IMR-90 (cell line): ENCODE measurements around the gene EGLN3. TPM values are rescaled to one million over a fixed set of nuclear protein-coding genes. Genes with fewer than 3 reads are reported as not detected.

ENCODE experiments used
- ATAC-seq: fragments of 200-7000 bp; cut with Tn5 transposase; 2 replicates; pipeline ENCODE4 v1.9.1; 2020; ENCODE audit warnings: low read depth, mild to moderate bottlenecking, moderate library complexity
- BruUV-seq: library from RNA; stranded (reverse); fragments of 400-500 nt; replicated peaks from 2 replicates; lab custom pipeline; 2021; lab: Mats Ljungman, UMichigan
- CTCF ChIA-PET: fragments of 300-600 bp; formaldehyde crosslinking; extraction: SDS; loops from one replicate; lab custom pipeline; 2021; ENCODE audit warnings: antibody characterized with exemption; lab: Yijun Ruan, JAX
- POLR2A ChIA-PET: fragments of 300-600 bp; sonication (Branson Sonifier 250); formaldehyde crosslinking; loops from one replicate; lab custom pipeline; 2022; ENCODE audit warnings: antibody characterized with exemption; ENCODE audit not compliant: unreplicated experiment; lab: Charles Lee
- DNase-seq: peaks from one replicate; pipeline ENCODE4 v3.0.0; 2013
- H2AFZ ChIP-seq: replicated peaks from 2 replicates; pipeline ENCODE3; 2013; ENCODE audit warnings: low read length, mild to moderate bottlenecking; ENCODE audit not compliant: poor library complexity
- H2AK5ac ChIP-seq: 2 replicates; pipeline ENCODE4 v1.6.1; 2013; ENCODE audit warnings: low read depth, low read length, inconsistent platforms
- H2AK9ac ChIP-seq: replicated peaks from 2 replicates; pipeline ENCODE3; 2013; ENCODE audit warnings: mild to moderate bottlenecking, low read depth, low read length, moderate library complexity; ENCODE audit not compliant: poor library complexity
- H2BK120ac ChIP-seq: 2 replicates; pipeline ENCODE4 v1.6.1; 2013; ENCODE audit warnings: low read depth, low read length, inconsistent platforms
- H2BK15ac ChIP-seq: 3 replicates; pipeline ENCODE4 v1.6.1; 2013; ENCODE audit warnings: low read depth, low read length, inconsistent platforms
- H2BK20ac ChIP-seq: 2 replicates; pipeline ENCODE4 v1.6.1; 2013; ENCODE audit warnings: low read depth, mild to moderate bottlenecking, inconsistent platforms, low read length, moderate library complexity
- H2BK5ac ChIP-seq: 2 replicates; pipeline ENCODE4 v1.6.1; 2013; ENCODE audit warnings: mild to moderate bottlenecking, low read depth, low read length, inconsistent platforms; ENCODE audit not compliant: poor library complexity, severe bottlenecking
- H3K14ac ChIP-seq: replicated peaks from 2 replicates; pipeline ENCODE4 v1.6.1; 2013; ENCODE audit warnings: low read depth, low read length, inconsistent platforms
- H3K18ac ChIP-seq: 2 replicates; pipeline ENCODE4 v1.6.1; 2013; ENCODE audit warnings: low read depth, low read length, control low read depth
- H3K23ac ChIP-seq: 2 replicates; pipeline ENCODE4 v1.6.1; 2013; ENCODE audit warnings: low read depth, low read length, inconsistent platforms
- H3K27ac ChIP-seq: 2 replicates; pipeline ENCODE4 v1.5.1; 2013; ENCODE audit warnings: mild to moderate bottlenecking, control low read depth, low read length; ENCODE audit not compliant: insufficient read depth
- H3K27me3 ChIP-seq: 2 replicates; pipeline ENCODE4 v1.6.1; 2013; ENCODE audit warnings: low read length; ENCODE audit not compliant: control insufficient read depth, insufficient read depth
- H3K36me3 ChIP-seq: 2 replicates; pipeline ENCODE4 v1.6.1; 2013; ENCODE audit warnings: low read length, mixed read lengths; ENCODE audit not compliant: control insufficient read depth, insufficient read depth
- H3K4ac ChIP-seq: 2 replicates; pipeline ENCODE4 v1.6.1; 2013; ENCODE audit warnings: low read depth, low read length, inconsistent platforms
- H3K4me1 ChIP-seq: 2 replicates; pipeline ENCODE4 v1.6.1; 2013; ENCODE audit warnings: low read length, mixed read lengths; ENCODE audit not compliant: control insufficient read depth, insufficient read depth
- H3K4me2 ChIP-seq: 2 replicates; pipeline ENCODE4 v1.6.1; 2013; ENCODE audit warnings: low read depth, mild to moderate bottlenecking, control low read depth, low read length, moderate library complexity
- H3K4me3 ChIP-seq: 2 replicates; pipeline ENCODE4 v1.5.1; 2013; ENCODE audit warnings: low read depth, mild to moderate bottlenecking, control low read depth, low read length, moderate library complexity; ENCODE audit not compliant: insufficient read depth
- H3K56ac ChIP-seq: 2 replicates; pipeline ENCODE4 v1.6.1; 2013; ENCODE audit warnings: low read length, inconsistent platforms; ENCODE audit not compliant: insufficient read depth; ENCODE audit errors: extremely low read depth
- H3K79me1 ChIP-seq, 2 experiments: 2 replicates each; pipeline ENCODE4 v1.6.1; 2013; ENCODE audit warnings: low read length in 2 of 2, inconsistent platforms in 1 of 2, low read depth in 1 of 2
- H3K9ac ChIP-seq: 2 replicates; pipeline ENCODE4 v1.6.1; 2013; ENCODE audit warnings: low read depth, low read length, control low read depth
- H3K9me1 ChIP-seq: 2 replicates; pipeline ENCODE4 v1.6.1; 2013; ENCODE audit warnings: low read length, inconsistent platforms; ENCODE audit not compliant: insufficient read depth
- H3K9me3 ChIP-seq: 2 replicates; pipeline ENCODE4 v1.6.1; 2013; ENCODE audit warnings: low read length; ENCODE audit not compliant: control insufficient read depth, insufficient read depth
- H4K20me1 ChIP-seq: 2 replicates; pipeline ENCODE4 v1.6.1; 2013; ENCODE audit warnings: low read length, inconsistent platforms; ENCODE audit not compliant: insufficient read depth
- H4K5ac ChIP-seq: 2 replicates; pipeline ENCODE4 v1.6.1; 2013; ENCODE audit warnings: mild to moderate bottlenecking, low read depth, low read length, control low read depth
- H4K8ac ChIP-seq, 2 experiments: 2 replicates each; pipeline ENCODE4 v1.6.1; 2013; ENCODE audit warnings: low read depth in 2 of 2, low read length in 2 of 2, control low read depth in 1 of 2, inconsistent platforms in 1 of 2
- H4K91ac ChIP-seq: 2 replicates; pipeline ENCODE4 v1.6.1; 2013; ENCODE audit warnings: low read depth, low read length, inconsistent platforms; ENCODE audit not compliant: insufficient read depth
- BHLHE40 ChIP-seq: fragments of 150-350 bp; IDR thresholded peaks from 2 replicates; pipeline ENCODE4 v1.6.1; 2016; ENCODE audit warnings: mild to moderate bottlenecking, low read depth, low read length
- CEBPB ChIP-seq: IDR thresholded peaks from 2 replicates; pipeline ENCODE4 v1.6.1; 2012; ENCODE audit warnings: low read depth, low read length, improper control_type of control experiment
- CHD1 ChIP-seq: IDR thresholded peaks from 2 replicates; pipeline ENCODE4 v1.6.1; 2012; ENCODE audit warnings: low read depth, low read length, improper control_type of control experiment
- CTCF ChIP-seq: conservative IDR thresholded peaks from 2 replicates; pipeline ENCODE4 v1.5.1; 2012; ENCODE audit warnings: mild to moderate bottlenecking, low read depth, low read length, improper control_type of control experiment
- ELK1 ChIP-seq: fragments of 150-350 bp; IDR thresholded peaks from 2 replicates; pipeline ENCODE4 v1.6.1; 2016; ENCODE audit warnings: low read depth, mild to moderate bottlenecking, low read length, moderate library complexity, borderline replicate concordance
- FOS ChIP-seq: fragments of 150-350 bp; IDR thresholded peaks from 2 replicates; pipeline ENCODE4 v1.6.1; 2016; ENCODE audit warnings: low read depth, low read length
- MAFK ChIP-seq: IDR thresholded peaks from 2 replicates; pipeline ENCODE4 v1.6.1; 2012; ENCODE audit warnings: low read depth, low read length, improper control_type of control experiment
- MAZ ChIP-seq: IDR thresholded peaks from 2 replicates; pipeline ENCODE4 v1.6.1; 2012; ENCODE audit warnings: low read depth, mild to moderate bottlenecking, low read length, improper control_type of control experiment, moderate library complexity, borderline replicate concordance
- MXI1 ChIP-seq: IDR thresholded peaks from 2 replicates; pipeline ENCODE4 v1.6.1; 2012; ENCODE audit warnings: low read depth, mild to moderate bottlenecking, low read length, moderate library complexity, borderline replicate concordance
- NFE2L2 ChIP-seq: fragments of 150-350 bp; IDR thresholded peaks from 2 replicates; pipeline ENCODE4 v1.6.1; 2016; ENCODE audit warnings: low read depth, mild to moderate bottlenecking, low read length
- POLR2A ChIP-seq: IDR thresholded peaks from 2 replicates; pipeline ENCODE4 v1.6.1; 2012; ENCODE audit warnings: mild to moderate bottlenecking, low read depth, low read length
- RAD21 ChIP-seq: IDR thresholded peaks from 2 replicates; pipeline ENCODE4 v1.6.1; 2012; ENCODE audit warnings: low read length, improper control_type of control experiment
- RCOR1 ChIP-seq: IDR thresholded peaks from 2 replicates; pipeline ENCODE4 v1.6.1; 2012; ENCODE audit warnings: mild to moderate bottlenecking, low read length, improper control_type of control experiment; ENCODE audit not compliant: insufficient replicate concordance
- RFX5 ChIP-seq: IDR thresholded peaks from 2 replicates; pipeline ENCODE4 v1.8.0; 2012; ENCODE audit warnings: low read depth, mild to moderate bottlenecking, low read length, moderate library complexity
- SMC3 ChIP-seq: fragments of 150-350 bp; IDR thresholded peaks from 2 replicates; pipeline ENCODE4 v1.6.1; 2016; ENCODE audit warnings: low read depth, mild to moderate bottlenecking, antibody characterized with exemption, low read length, moderate library complexity
- USF2 ChIP-seq: fragments of 150-350 bp; IDR thresholded peaks from 2 replicates; pipeline ENCODE4 v1.6.1; 2017; ENCODE audit warnings: mild to moderate bottlenecking, antibody characterized with exemption, low read length, low read depth
- WGBS, 2 experiments: methylation state at CpG; one replicate each; pipeline versions ENCODE4 v1.1.5 to v1.1.7; 2013; ENCODE audit warnings: missing lambda C conversion rate in 2 of 2; ENCODE audit not compliant: insufficient read length in 1 of 2; ENCODE audit errors: extremely low coverage in 2 of 2; 5-methylcytosine and 5-hydroxymethylcytosine counted together
- dilution Hi-C: fragments of 300-500 bp; cut with HindIII; formaldehyde crosslinking; loops from one replicate; pipeline ENCODE4 v1.14.3; 2018; ENCODE audit warnings: low sequenced_read_pairs; ENCODE audit not compliant: unreplicated experiment
- in situ Hi-C: fragments of 300-500 bp; cut with MboI; formaldehyde crosslinking; loops from 3 replicates; pipeline ENCODE4 v1.14.3; 2019; ENCODE audit warnings: low sequenced_read_pairs, inconsistent platforms, mixed read lengths
- intact Hi-C: fragments of 100-400 bp; cut with micrococcal nuclease; formaldehyde crosslinking; loops from 2 replicates; pipeline ENCODE4 v1.10.0; 2022
- polyA plus RNA-seq, 3 experiments: library from polyadenylated mRNA; depleted of rRNA; stranded (reverse); fragments of >200 nt; gene quantifications; 2 replicates each; pipeline ENCODE4 v1.2.3, GENCODE V29; 2012; ENCODE audit warnings: low replicate concordance in 1 of 3
- total RNA-seq: library from RNA; depleted of rRNA; stranded (reverse); fragments of >200 nt; gene quantifications from 2 replicates; pipeline ENCODE4 v1.2.3, GENCODE V29; 2012

Gene EGLN3
- total and polyA plus RNA-seq, 2 of the 4 experiments (the other 2 are of a cell fraction): under 0.01 to 0.03 TPM

GRCh38 chr14:33909380-33910084 is 41.3 kb downstream of the EGLN3 start:
- DNase-seq (no peak), ATAC-seq (no peak)
- no peak overlapping the region for H4K91ac ChIP-seq
- no peak overlapping the region for H2AK9ac ChIP-seq
- no peak overlapping the region for H3K4me2 ChIP-seq
- H3K4me3 ChIP-seq: no peak overlapping the region
- H3K27ac ChIP-seq: no peak overlapping the region
- H3K14ac ChIP-seq: no peak overlapping the region
- H2BK120ac ChIP-seq: no peak overlapping the region
- no peak for TF ChIP-seq BHLHE40
- TF ChIP-seq SMC3: no peak
- no peak for TF ChIP-seq ELK1
- no peak for TF ChIP-seq RAD21
- TF ChIP-seq RCOR1: no peak
- no peak for TF ChIP-seq MAFK
- TF ChIP-seq NFE2L2: no peak
- TF ChIP-seq CTCF: no peak
- TF ChIP-seq RFX5: no peak
- no peak for TF ChIP-seq POLR2A
- TF ChIP-seq MXI1: no peak
- TF ChIP-seq CHD1: no peak
- TF ChIP-seq USF2: no peak
- TF ChIP-seq MAZ: no peak
- TF ChIP-seq CEBPB: no peak
- TF ChIP-seq FOS: no peak
- no peak overlapping the region for H4K8ac ChIP-seq
- 42% methylated on average over 4 of the region's 6 CpGs; no CpG with 5 or more reads in 1 of the 2 experiments for WGBS, 2 experiments
- ChIA-PET CTCF (interaction anchor here (0.6 kb wide), 1 partner anchor 9 kb away, joined by 4 read pairs; no protein-coding TSS in a partner anchor), POLR2A (no interaction called here)
- H3K36me3 ChIP-seq: no peaks in the 10 kb centered on the region
- no peak overlapping the region for H3K23ac ChIP-seq
- no peaks in the 10 kb centered on the region for H3K9me3 ChIP-seq
- dilution Hi-C loops (no loop called here), intact Hi-C loops (no loop called here), in situ Hi-C loops (no loop called here)
- no peaks in the 10 kb centered on the region for H3K27me3 ChIP-seq
- H4K20me1 ChIP-seq: no peaks in the 10 kb centered on the region
- no peak overlapping the region for H3K4ac ChIP-seq
- no peak overlapping the region for H3K56ac ChIP-seq
- no peaks in the 10 kb centered on the region for H3K9me1 ChIP-seq
- no peak overlapping the region for H2BK5ac ChIP-seq
- no TSS peak for BruUV-seq
- no peak overlapping the region for H3K9ac ChIP-seq
- no peaks in the 10 kb centered on the region for H3K4me1 ChIP-seq
- no peak overlapping the region for H2BK20ac ChIP-seq
- H3K79me1 ChIP-seq: no peaks in the 10 kb centered on the region
- no peak overlapping the region for H2AK5ac ChIP-seq
- H4K5ac ChIP-seq: no peak overlapping the region
- no peak overlapping the region for H2AFZ ChIP-seq
- H2BK15ac ChIP-seq: no peak overlapping the region
- no peak overlapping the region for H3K18ac ChIP-seq
